Ishikawa (cell line): ENCODE results near the gene ZNF44.

Experiments used
- CEBPB ChIP-seq: IDR thresholded peaks from 2 replicates; pipeline ENCODE4 v1.6.1; 2012
- CREB1 ChIP-seq: IDR thresholded peaks from 2 replicates; pipeline ENCODE4 v1.6.1; 2012; ENCODE audit warnings: low read depth
- EGR1 ChIP-seq: IDR thresholded peaks from 2 replicates; pipeline ENCODE4 v1.6.1; 2012
- EP300 ChIP-seq: IDR thresholded peaks from 2 replicates; pipeline ENCODE4 v1.6.1; 2012; ENCODE audit warnings: borderline replicate concordance
- FOXM1 ChIP-seq: IDR thresholded peaks from 2 replicates; pipeline ENCODE4 v1.6.1; 2012; ENCODE audit warnings: low read depth, borderline replicate concordance
- NFIC ChIP-seq: IDR thresholded peaks from 2 replicates; pipeline ENCODE4 v1.6.1; 2012
- RAD21 ChIP-seq: IDR thresholded peaks from 2 replicates; pipeline ENCODE4 v1.6.1; 2012; ENCODE audit warnings: low read depth
- TAF1 ChIP-seq: IDR thresholded peaks from 2 replicates; pipeline ENCODE4 v1.6.1; 2012; ENCODE audit warnings: low read depth, mild to moderate bottlenecking
- TCF12 ChIP-seq: IDR thresholded peaks from 2 replicates; pipeline ENCODE4 v1.6.1; 2012; ENCODE audit warnings: low read depth
- TEAD4 ChIP-seq: IDR thresholded peaks from 2 replicates; pipeline ENCODE4 v1.6.1; 2012
- YY1 ChIP-seq: IDR thresholded peaks from 2 replicates; pipeline ENCODE4 v1.6.1; 2012; ENCODE audit warnings: low read depth
- ZBTB7A ChIP-seq: IDR thresholded peaks from 2 replicates; pipeline ENCODE4 v1.6.1; 2012; ENCODE audit warnings: low read depth
- TF ChIP-seq, protein P1 (sequence below): IDR thresholded peaks from 2 replicates; pipeline ENCODE4 v1.6.1; 2012
- TF ChIP-seq, protein P2 (sequence below): IDR thresholded peaks from 2 replicates; pipeline ENCODE4 v1.6.1; 2012; ENCODE audit warnings: low read depth, mild to moderate bottlenecking
- TF ChIP-seq, protein P3 (sequence below): IDR thresholded peaks from 2 replicates; pipeline ENCODE4 v1.6.1; 2012

ZNF44 gene

DNA sequence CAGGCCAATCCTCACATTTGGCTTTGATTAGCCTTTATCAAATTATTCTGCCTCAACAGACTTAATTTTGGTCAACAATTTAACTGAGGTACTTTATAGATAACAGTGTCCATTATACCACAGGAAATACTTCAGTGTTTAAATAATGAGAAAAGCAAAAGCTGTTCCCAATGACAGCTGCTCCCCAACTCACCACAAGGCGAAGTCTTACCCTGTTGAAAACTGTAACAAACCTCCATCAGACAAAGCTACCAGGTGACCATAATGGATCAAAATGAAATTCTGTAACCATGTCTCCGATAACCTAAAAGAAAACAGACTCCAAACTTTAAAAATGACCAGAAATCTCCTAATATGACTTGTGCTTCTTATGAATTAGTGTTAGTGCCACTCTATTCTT, 50.3 kb downstream of the ZNF44 start:
- peak; percentile 10; the same call in 1 of the 2 replicates for TF ChIP-seq RAD21
- no peak for TF ChIP-seq TAF1

- TF ChIP-seq EP300: no peak
- no peak for TF ChIP-seq TAF1
- no peak for TF ChIP-seq EGR1
- no peak for TF ChIP-seq TCF12
- TF ChIP-seq, protein P1, sequence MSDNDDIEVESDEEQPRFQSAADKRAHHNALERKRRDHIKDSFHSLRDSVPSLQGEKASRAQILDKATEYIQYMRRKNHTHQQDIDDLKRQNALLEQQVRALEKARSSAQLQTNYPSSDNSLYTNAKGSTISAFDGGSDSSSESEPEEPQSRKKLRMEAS: no peak
- no peak for TF ChIP-seq TEAD4
- no peak for TF ChIP-seq FOXM1
- TF ChIP-seq, protein P2, sequence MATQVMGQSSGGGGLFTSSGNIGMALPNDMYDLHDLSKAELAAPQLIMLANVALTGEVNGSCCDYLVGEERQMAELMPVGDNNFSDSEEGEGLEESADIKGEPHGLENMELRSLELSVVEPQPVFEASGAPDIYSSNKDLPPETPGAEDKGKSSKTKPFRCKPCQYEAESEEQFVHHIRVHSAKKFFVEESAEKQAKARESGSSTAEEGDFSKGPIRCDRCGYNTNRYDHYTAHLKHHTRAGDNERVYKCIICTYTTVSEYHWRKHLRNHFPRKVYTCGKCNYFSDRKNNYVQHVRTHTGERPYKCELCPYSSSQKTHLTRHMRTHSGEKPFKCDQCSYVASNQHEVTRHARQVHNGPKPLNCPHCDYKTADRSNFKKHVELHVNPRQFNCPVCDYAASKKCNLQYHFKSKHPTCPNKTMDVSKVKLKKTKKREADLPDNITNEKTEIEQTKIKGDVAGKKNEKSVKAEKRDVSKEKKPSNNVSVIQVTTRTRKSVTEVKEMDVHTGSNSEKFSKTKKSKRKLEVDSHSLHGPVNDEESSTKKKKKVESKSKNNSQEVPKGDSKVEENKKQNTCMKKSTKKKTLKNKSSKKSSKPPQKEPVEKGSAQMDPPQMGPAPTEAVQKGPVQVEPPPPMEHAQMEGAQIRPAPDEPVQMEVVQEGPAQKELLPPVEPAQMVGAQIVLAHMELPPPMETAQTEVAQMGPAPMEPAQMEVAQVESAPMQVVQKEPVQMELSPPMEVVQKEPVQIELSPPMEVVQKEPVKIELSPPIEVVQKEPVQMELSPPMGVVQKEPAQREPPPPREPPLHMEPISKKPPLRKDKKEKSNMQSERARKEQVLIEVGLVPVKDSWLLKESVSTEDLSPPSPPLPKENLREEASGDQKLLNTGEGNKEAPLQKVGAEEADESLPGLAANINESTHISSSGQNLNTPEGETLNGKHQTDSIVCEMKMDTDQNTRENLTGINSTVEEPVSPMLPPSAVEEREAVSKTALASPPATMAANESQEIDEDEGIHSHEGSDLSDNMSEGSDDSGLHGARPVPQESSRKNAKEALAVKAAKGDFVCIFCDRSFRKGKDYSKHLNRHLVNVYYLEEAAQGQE: no peak
- TF ChIP-seq RAD21: no peak
- TF ChIP-seq YY1: no peak
- no peak for TF ChIP-seq ZBTB7A
- TF ChIP-seq, protein P3, sequence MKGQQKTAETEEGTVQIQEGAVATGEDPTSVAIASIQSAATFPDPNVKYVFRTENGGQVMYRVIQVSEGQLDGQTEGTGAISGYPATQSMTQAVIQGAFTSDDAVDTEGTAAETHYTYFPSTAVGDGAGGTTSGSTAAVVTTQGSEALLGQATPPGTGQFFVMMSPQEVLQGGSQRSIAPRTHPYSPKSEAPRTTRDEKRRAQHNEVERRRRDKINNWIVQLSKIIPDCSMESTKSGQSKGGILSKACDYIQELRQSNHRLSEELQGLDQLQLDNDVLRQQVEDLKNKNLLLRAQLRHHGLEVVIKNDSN: no peak
- no peak for TF ChIP-seq CREB1
- no peak for TF ChIP-seq NFIC
- no peak for TF ChIP-seq CEBPB
These were observed 57.4 kb downstream of the ZNF44 start for GRCh38 chr19:12237143-12237839.

DNA sequence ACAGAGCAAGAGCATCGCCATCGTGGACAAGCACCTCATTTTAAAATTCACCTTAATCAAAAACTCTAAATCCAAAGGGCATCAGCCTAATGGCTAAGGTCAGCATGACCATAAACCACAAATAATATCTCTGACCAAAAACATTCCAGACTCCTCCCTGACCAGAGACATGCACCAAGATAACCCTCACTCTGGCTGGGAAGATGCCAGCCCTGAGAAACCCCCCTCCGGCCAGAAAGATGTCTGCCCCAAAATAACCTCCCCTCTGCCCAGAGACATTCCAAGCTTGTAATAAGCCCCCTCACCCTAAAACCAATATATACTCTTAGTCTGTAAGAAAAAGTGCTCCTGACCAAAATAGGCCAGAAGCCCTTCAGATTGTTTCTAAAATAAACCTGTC, 61.7 kb downstream of the ZNF44 start:
- TF ChIP-seq, protein P2: no peak
- TF ChIP-seq EGR1 (no peak), EP300 (no peak), CEBPB (no peak), TAF1 (no peak), FOXM1 (no peak), TCF12 (no peak)
- TF ChIP-seq, protein P1: no peak

DNA sequence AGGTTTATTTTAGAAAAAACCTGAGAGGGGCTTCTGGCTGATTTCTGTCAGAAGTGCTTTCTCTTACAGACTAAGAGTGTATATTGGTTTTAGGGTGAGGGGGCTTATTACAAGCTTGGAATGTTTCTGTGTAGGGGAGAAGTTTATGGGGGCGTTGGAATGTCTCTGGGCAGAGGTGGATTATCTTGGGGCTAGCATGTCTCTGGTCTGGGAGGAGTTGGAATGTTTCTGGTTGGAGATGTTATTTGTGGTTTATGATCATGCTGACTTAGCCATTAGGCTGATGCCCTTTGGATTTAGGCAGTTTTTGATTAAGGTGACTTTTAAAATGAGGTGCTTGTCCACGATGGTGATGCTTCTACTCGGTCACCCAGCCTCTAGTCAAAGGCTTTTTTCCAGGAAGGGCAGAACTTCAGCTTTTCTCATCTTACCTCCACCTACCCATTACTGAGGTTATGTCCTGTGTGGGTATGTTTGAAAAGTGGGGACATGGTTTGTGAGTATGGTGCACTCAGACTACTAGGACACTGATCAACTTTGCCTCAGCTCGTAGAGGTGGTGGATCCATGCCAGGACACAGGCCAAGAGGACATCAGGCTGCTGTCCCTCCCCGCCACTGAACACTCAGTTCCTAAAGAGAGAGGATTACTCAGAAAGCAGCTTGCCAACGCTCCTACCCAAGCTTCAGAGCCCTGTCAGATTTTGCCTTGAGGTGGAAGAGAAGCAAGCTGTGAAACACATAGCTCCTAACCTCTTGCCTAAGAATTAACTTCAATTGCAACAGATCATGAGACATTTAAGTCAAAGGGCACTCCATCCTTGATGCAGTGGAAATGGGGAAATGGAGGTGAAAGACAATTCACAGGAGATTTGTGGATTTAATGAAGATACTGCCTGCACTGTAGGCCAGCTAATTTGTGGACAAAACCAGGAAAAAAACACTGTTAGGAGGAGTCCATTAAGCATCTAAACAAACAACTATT, 63.6 kb downstream of the ZNF44 start:
- no peak for TF ChIP-seq ZBTB7A
- TF ChIP-seq EGR1: no peak
- no peak for TF ChIP-seq TCF12

DNA sequence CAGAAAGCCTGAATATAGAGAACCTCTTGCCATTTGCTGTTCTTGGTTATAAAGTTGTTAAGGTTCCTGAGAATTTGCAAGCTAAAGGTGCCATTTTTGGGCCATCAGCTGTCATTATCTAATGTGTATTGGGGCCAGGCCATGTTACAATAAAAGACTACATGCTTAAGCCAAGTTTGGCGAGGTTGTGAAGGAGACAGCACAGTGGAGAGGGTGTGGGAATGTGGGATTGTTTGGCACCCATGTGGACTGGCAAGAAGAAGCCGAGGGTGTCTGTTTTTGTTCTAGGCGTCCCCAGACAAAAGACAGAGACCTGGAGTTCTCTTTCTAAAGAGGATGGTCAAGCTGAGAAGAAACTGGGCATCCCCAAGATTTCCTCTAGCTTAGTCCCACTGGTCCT, 64.7 kb downstream of the ZNF44 start:
- no peak for TF ChIP-seq TEAD4
- TF ChIP-seq NFIC: no peak
- no peak for TF ChIP-seq YY1
- TF ChIP-seq CEBPB: no peak
- TF ChIP-seq CREB1: no peak
- TF ChIP-seq, protein P2: no peak
- no peak for TF ChIP-seq EP300
- no peak for TF ChIP-seq TAF1
- no peak for TF ChIP-seq RAD21
- TF ChIP-seq FOXM1: no peak
- no peak for TF ChIP-seq TCF12
- TF ChIP-seq ZBTB7A: no peak
- no peak for TF ChIP-seq EGR1
- TF ChIP-seq, protein P3: no peak
- TF ChIP-seq, protein P1: no peak
